Ovary (tissue), 3 donors: Measurements from ENCODE around the gene RMP24.

Experiments
- POLR2A ChIP-seq: fragments of 450-650 bp; IDR thresholded peaks from one replicate; pipeline ENCODE4 v1.6.1; 2017; ENCODE audit warnings: antibody characterized with exemption, mild to moderate bottlenecking, moderate library complexity
- TF ChIP-seq, protein P1 (sequence below), 3 donors: fragments of 450-650 bp in 2 of 3; fragments of 200-600 bp in 1 of 3; IDR thresholded peaks; one replicate each; pipeline versions ENCODE4 v1.5.1 to v1.8.0; 2016 to 2022; ENCODE audit warnings: antibody characterized with exemption in 3 of 3, mild to moderate bottlenecking in 1 of 3
- donor health status: DM: no; HTN: no; CAD: no.

DNA sequence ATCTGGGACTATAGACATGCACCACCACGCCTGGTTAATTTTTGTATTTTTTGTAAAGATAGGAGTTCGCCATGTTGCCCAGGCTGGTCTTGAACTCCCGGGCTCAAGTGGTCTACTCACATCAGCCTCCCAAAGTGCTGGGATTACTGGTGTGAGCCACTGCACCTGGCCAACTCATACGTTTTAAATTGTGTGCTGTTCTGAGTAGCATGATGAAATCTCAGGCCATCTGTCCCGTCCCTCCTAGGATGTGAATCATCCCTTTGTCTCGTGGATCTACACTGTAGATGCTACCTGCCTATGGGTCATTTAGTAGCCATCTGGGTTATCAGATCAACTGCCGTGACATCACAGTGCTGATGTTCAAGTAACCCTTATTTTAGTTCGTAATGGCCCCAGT, 38.5 kb upstream of the RMP24 start:
- TF ChIP-seq, protein P1, sequence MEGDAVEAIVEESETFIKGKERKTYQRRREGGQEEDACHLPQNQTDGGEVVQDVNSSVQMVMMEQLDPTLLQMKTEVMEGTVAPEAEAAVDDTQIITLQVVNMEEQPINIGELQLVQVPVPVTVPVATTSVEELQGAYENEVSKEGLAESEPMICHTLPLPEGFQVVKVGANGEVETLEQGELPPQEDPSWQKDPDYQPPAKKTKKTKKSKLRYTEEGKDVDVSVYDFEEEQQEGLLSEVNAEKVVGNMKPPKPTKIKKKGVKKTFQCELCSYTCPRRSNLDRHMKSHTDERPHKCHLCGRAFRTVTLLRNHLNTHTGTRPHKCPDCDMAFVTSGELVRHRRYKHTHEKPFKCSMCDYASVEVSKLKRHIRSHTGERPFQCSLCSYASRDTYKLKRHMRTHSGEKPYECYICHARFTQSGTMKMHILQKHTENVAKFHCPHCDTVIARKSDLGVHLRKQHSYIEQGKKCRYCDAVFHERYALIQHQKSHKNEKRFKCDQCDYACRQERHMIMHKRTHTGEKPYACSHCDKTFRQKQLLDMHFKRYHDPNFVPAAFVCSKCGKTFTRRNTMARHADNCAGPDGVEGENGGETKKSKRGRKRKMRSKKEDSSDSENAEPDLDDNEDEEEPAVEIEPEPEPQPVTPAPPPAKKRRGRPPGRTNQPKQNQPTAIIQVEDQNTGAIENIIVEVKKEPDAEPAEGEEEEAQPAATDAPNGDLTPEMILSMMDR (IDR thresholded peaks at IDR 0.05): no peak
- no peak for TF ChIP-seq POLR2A
